Smooth muscle cell (in vitro differentiated cells): Measurements from ENCODE around the gene CCDC18. TPM values are rescaled to one million over a fixed set of nuclear protein-coding genes. Genes with fewer than 3 reads are reported as not detected.
"Not testable (repeated sequence)": the region's sequence is repeated elsewhere in the genome, so short reads cannot be mapped to it uniquely, and the experiment has no call there.

Experiments
- DNase-seq: peaks from one replicate; lab custom pipeline; 2025; ENCODE audit not compliant: unreplicated experiment; lab: John Stamatoyannopoulos, UW
- H2AFZ ChIP-seq: fragments of 200-600 bp; sonication (generic); 2 replicates; pipeline ENCODE4 v1.6.0; 2016; ENCODE audit warnings: antibody characterized with exemption, low read depth, mild to moderate bottlenecking
- H3F3A ChIP-seq: fragments of 200-600 bp; sonication (generic); 2 replicates; pipeline ENCODE4 v1.6.0; 2017; ENCODE audit warnings: antibody characterized with exemption, low read depth
- H3K27ac ChIP-seq: fragments of 200-600 bp; sonication (generic); 2 replicates; pipeline ENCODE4 v1.5.1; 2016; ENCODE audit warnings: low read depth, mild to moderate bottlenecking
- H3K27me3 ChIP-seq: fragments of 200-600 bp; sonication (generic); 2 replicates; pipeline ENCODE4 v1.6.1; 2016; ENCODE audit warnings: low read depth, mild to moderate bottlenecking
- H3K36me3 ChIP-seq: fragments of 200-600 bp; sonication (generic); 2 replicates; pipeline ENCODE4 v1.5.1; 2016; ENCODE audit warnings: low read depth
- H3K4me1 ChIP-seq: fragments of 200-600 bp; sonication (generic); 2 replicates; pipeline ENCODE4 v1.5.1; 2016; ENCODE audit warnings: low read depth
- H3K4me2 ChIP-seq: fragments of 200-600 bp; sonication (generic); 2 replicates; pipeline ENCODE4 v1.6.0; 2016; ENCODE audit warnings: mild to moderate bottlenecking
- H3K4me3 ChIP-seq: fragments of 200-600 bp; sonication (generic); 2 replicates; pipeline ENCODE4 v1.5.1; 2016; ENCODE audit warnings: mild to moderate bottlenecking
- H3K79me2 ChIP-seq: fragments of 200-600 bp; sonication (generic); 2 replicates; pipeline ENCODE4 v1.6.0; 2016; ENCODE audit warnings: low read depth, mild to moderate bottlenecking
- H3K9ac ChIP-seq: fragments of 200-600 bp; sonication (generic); 2 replicates; pipeline ENCODE4 v1.6.0; 2016; ENCODE audit warnings: low read depth
- H3K9me3 ChIP-seq: fragments of 200-600 bp; sonication (generic); replicated peaks from 2 replicates; pipeline ENCODE4 v1.5.1; 2016; ENCODE audit warnings: low read depth
- H4K20me1 ChIP-seq: fragments of 200-600 bp; sonication (generic); 2 replicates; pipeline ENCODE4 v1.6.0; 2016; ENCODE audit warnings: low read depth
- CTCF ChIP-seq: fragments of 200-600 bp; sonication (generic); IDR thresholded peaks from 2 replicates; pipeline ENCODE4 v1.5.1; 2017; ENCODE audit warnings: borderline replicate concordance, mild to moderate bottlenecking, antibody characterized with exemption; ENCODE audit not compliant: insufficient read depth, poor library complexity, severe bottlenecking
- WGBS: methylation state at CpG from one replicate; pipeline ENCODE4 v1.1.7; 2016; ENCODE audit warnings: low lambda C conversion rate; 5-methylcytosine and 5-hydroxymethylcytosine counted together
- polyA plus RNA-seq: library from polyadenylated mRNA; unstranded; fragments of >200 nt; fragmentation: Nextera tagmentation; extraction: Ambion mirVana; gene quantifications from 2 replicates; pipeline ENCODE4 v1.2.1, GENCODE V29; 2016
- total RNA-seq: library from RNA; depleted of rRNA; stranded (reverse); fragments of >200 nt; gene quantifications from 2 replicates; pipeline ENCODE4 v1.2.3, GENCODE V29; 2014

The CCDC18 gene
- total and polyA plus RNA-seq, 2 experiments from 2014 or later: 2.0 to 2.8 TPM

GRCh38 chr1:93172778-93173177 is 7.7 kb upstream of the CCDC18 start:
- no peaks in the 10 kb centered on the region for H3K36me3 ChIP-seq
- H3K4me2 ChIP-seq: peak overlapping the region; percentile 31
- H3K27me3 ChIP-seq: no peaks in the 10 kb centered on the region
- no peaks in the 10 kb centered on the region for H3F3A ChIP-seq
- 14% methylated on average over 1 of the region's 1 CpG for WGBS
- no peak for TF ChIP-seq CTCF
- peaks cover 8% of the 10 kb centered on the region for H3K4me1 ChIP-seq
- no peak overlapping the region for H3K9ac ChIP-seq
- no peaks in the 10 kb centered on the region for H3K9me3 ChIP-seq
- no peak overlapping the region for H2AFZ ChIP-seq
- H4K20me1 ChIP-seq: peaks cover 57% of the 10 kb centered on the region
- no peak overlapping the region for H3K27ac ChIP-seq
- H3K79me2 ChIP-seq: peaks cover 96% of the 10 kb centered on the region
- no peak for DNase-seq
- no peak overlapping the region for H3K4me3 ChIP-seq

GRCh38 chr1:93174638-93175037 is 5.9 kb upstream of the CCDC18 start:
- H3K27me3 ChIP-seq, H3K27ac ChIP-seq, H3K4me2 ChIP-seq, H2AFZ ChIP-seq, H3K36me3 ChIP-seq, DNase-seq, H3K9me3 ChIP-seq, H3K9ac ChIP-seq, H3F3A ChIP-seq, H3K4me3 ChIP-seq: not testable (repeated sequence)
- Histone ChIP-seq H3K4me1 (peaks cover 19% of the 10 kb centered on the region), H3K79me2 (peaks cover 92% of the 10 kb centered on the region), H4K20me1 (peaks cover 70% of the 10 kb centered on the region)
- 96% methylated on average over 3 of the region's 3 CpGs for WGBS

- Histone ChIP-seq H2AFZ (no peak overlapping the region), H3K79me2 (peaks cover 68% of the 10 kb centered on the region), H3K4me3 (peak overlapping the region; percentile 73), H3K4me1 (peaks cover 17% of the 10 kb centered on the region), H3K9me3 (no peaks in the 10 kb centered on the region), H3K4me2 (peak overlapping the region; percentile 88), H4K20me1 (peaks cover 46% of the 10 kb centered on the region), H3F3A (no peaks in the 10 kb centered on the region), H3K36me3 (no peaks in the 10 kb centered on the region), H3K9ac (no peak overlapping the region), H3K27ac (peak overlapping the region; percentile 92), H3K27me3 (no peaks in the 10 kb centered on the region)
- 44% methylated on average over 4 of the region's 4 CpGs for WGBS
- DNase-seq: no peak
- no peak for TF ChIP-seq CTCF
Measured at GRCh38 chr1:93177991-93178390, 2.5 kb upstream of the CCDC18 start.

GRCh38 chr1:93178418-93178817 is 2.1 kb upstream of the CCDC18 start:
- no peaks in the 10 kb centered on the region for H3K9me3 ChIP-seq
- no peaks in the 10 kb centered on the region for H3K27me3 ChIP-seq
- H3K36me3 ChIP-seq: no peaks in the 10 kb centered on the region
- H2AFZ ChIP-seq: no peak overlapping the region
- H3K4me2 ChIP-seq: peak overlapping the region; percentile 88
- 59% methylated on average over 5 of the region's 5 CpGs for WGBS
- H3K9ac ChIP-seq: no peak overlapping the region
- peaks cover 14% of the 10 kb centered on the region for H3K4me1 ChIP-seq
- TF ChIP-seq CTCF: no peak
- no peak for DNase-seq
- H4K20me1 ChIP-seq: peaks cover 42% of the 10 kb centered on the region
- peak overlapping the region; percentile 73 for H3K4me3 ChIP-seq
- peaks cover 67% of the 10 kb centered on the region for H3K79me2 ChIP-seq
- H3F3A ChIP-seq: no peaks in the 10 kb centered on the region
- peak overlapping the region; percentile 92 for H3K27ac ChIP-seq
